CD4-positive, alpha-beta T cell treated with Interleukin-4 for 1 hour (primary cell): ENCODE measurements around the gene ABHD12.
A peak's percentile ranks its signal among the peaks of the same experiment; 100 is the strongest.
"Not testable (repeated sequence)": the region's sequence is repeated elsewhere in the genome, so short reads cannot be mapped to it uniquely, and the experiment has no call there.

Experiments used
- DNase-seq, 2 donors: peaks; one replicate each; pipeline ENCODE4 v3.0.0-alpha.2; 2020 to 2022

ABHD12 gene

GRCh38 chr20:25320035-25320800 lies 70.4 kb downstream of the ABHD12 start:
- peak in 1 of 2 donors; percentile 4 for DNase-seq

DNA sequence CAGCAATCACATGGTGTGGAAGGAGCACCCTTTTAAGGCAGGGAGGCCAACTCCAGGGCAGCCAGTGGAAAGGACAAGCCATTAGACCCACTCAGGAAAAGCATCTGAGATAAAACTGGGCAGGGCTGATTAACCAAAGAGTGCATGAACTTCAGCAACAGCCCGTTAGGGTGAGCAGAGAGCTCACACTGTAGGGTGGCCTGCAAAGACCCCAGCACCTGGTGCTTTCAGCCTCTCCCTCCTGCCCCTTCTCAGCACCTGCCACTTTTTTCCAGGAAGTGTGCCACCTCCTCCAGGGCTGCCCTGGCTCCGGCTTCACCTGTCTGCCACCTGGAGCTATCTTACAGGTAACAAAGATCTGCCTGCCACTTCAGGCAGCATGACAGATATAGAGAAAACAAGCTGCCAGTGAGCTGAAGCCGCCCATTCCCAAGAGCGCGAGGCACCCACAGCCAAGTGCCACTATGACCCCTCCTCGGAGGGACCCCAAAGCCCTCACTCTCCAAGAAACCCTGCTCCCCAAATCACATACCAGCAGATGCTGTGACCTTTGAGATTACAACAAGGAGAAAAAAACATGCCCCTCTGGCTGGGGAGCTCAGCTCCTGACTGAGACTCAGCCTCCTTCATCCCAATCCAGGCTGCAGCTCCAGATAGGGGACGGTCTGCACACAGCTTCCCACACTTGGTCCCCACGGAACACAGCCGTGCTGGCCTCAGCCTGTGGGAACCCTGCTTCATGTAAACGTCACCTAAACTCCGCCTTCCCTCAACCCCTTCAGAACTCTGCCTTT lies 71.2 kb downstream of the ABHD12 start:
- peak in 1 of 2 donors; percentile 10 for DNase-seq

DNA sequence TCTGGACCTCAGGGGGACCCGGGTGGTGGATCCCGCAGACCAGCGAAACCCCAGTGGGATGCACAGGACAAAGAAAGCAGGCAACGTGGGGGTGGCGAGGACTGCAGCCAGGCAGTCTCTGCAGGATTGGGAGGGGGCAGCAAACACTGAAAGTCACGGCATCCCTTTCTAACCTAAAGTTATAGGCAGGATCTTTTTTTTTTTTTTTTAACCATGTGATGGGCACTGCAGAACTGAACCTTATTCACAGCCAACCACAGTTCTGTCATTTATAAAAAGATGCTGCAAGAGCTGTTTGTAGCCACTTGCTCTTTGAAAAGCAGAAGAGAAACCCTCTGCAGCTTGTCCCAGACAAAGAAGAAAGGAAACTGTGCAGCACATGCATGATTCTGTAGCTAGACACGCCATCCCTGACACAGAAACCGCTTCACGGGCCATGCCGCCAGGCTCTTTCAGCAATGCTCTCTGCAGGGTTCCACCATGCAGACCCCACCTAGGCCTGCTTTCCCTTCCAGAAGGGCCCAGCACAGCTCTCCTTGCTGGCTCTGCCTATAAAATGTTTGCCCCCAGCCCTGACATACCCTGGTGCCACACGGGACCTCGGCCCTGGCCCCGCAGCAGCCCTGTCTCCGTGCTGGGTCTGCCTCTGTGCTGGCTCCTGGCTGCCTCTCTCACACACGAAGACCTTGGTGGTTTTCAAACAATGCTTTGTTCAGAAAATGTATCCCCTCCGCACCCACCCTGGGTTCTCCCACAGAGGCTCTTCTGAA lies 72.0 kb downstream of the ABHD12 start:
- DNase-seq: peak in 1 of 2 donors; percentile 45

DNA sequence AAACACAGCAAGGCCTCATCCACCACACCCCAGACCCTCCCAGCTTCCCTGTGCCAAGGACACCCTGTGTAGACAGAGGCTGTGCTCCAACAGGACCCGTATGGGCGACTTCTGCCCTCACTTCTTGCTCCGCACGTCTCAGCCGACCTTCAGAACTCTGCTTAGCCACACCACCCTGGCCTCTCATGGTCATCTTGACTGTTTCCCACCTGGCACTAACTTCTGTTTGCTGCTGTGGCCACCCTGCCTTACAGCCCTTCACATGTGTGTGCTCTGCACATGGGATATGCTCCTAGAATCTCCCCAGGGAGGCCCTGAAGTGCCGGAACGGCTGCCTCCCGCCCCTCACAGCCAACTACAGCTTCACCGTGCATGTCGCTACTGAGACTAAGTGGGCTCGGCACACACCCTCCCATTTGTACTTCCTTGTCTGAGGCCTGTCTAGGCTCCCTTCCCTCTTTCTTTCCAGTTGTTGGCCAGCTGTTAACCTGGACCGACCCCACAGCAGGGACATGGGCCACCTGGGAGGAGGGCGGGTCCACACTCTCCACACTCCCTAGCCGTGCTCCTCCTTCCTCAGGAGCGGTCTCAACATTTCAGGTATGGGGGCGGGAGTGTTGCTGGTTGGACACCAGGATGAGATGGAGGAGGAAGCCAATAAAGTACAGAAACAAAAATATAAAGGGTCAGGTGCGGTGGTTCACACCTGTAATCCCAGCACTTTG lies 73.1 kb downstream of the ABHD12 start:
- no peak for DNase-seq

DNA sequence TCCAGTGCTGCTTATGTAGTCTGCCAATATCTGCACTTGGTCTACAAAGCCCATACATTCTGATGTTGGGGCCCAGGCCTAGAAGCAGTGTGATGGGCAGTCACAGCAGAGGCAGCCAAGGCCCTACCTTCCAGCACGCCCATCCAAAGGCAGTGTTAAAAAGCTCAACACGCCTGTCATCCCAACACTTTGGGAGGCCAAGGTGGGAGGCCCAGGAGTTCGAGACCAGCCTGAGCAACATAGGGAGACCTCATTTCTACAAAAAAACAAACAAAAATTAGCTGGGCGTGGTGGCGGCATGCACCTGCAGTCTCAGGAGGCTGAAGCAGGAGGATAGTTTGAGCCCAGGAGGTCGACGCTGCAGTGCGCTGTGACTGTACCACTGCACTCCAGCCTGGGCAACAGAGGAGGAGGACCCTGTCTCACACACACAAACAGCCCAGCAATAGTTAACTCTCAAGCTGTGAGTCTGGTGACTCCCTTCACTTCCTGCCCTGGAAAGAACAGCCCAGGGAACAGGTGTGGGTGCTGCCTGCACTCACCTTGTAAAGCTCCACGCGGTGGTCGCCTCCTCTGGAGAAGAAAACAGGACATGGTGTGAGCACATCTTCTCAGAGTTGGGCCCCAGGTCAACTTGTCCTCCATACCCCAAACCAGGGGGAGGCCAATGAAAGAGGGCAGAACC lies 74.0 kb downstream of the ABHD12 start:
- no peak for DNase-seq

DNA sequence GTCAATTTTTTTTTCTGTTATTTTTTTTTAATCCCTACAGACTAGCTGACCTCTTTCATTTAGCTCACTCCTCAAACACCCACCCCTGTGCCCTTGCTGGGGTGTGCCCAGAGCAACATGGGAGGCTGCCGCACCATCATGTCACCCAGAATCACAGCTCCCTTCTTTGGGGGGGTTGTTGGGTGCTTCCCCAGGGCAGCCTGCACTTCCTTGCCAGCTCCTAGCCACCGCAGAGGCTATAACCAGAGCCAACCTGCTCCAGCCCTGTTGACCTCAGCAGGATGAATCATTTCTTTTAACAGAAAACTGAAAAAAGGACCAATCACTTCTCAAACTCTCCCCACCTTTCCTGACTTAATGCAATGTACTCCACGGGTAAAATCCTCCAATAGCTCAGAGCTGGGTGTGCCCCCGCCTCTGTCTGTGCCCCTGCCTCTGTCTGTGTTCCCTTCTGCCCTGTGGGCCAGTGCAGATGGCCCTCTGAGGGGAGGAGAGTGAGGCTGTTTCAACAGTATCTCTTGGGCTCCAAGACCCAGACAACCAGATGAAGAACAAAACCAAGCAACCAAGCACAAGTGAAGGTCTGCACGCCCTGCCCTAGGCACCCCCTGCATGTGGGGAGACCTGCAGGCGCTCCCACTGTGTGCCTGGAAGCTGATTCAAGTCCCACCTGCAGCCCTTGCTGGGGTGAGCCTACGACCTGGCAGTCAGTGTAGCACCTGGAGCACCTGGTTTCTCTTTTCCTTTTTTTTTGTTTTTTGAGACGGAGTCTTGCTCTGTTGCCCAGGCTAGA lies 75.0 kb downstream of the ABHD12 start:
- DNase-seq: no peak

DNA sequence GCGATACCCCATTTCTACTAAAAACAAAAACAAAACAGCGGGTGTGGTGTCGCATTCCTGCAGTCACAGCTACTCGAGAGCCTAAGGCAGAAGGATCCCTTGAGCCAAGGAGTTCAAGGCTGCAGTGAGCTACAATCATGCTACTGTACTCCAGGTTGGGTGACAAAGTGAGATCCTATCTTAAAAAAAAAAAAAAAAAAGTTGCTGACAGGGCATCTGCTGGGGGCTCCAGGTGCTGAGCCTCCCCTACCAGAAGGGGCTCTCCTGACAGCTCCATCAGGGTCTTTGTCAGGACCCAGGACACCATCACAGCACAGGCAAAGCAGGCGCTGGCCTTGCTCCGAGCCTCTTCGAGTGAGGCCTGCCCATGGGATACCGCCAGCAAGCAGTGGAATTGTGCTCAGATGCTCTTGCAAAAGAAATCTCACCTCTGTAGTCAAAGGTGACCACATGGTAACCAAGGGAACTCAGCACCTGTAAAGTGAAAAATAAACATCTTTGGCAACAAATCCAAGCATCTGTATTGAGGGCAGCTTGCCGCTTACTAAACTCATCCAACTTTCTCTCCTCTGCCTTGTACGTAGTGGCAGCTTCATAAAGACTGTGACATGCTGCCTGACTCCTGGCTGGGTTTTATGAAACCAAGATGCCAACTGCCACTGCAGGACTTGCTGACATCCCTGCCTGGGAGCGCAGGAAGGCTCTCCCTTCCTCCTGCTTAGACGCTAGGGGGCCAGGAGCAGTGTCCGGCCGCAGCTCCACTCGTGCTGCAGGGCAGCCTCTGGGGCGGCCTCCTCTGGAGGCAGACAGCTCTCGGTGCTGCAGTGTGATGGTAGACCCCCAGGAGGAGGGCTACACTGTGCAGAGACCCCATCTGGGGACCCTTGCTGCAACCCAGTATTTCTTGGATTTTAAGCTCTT lies 75.9 kb downstream of the ABHD12 start:
- no peak for DNase-seq

- DNase-seq: no peak
Observed at GRCh38 chr20:25313593-25313992, 77.0 kb downstream of the ABHD12 start.

GRCh38 chr20:25312716-25313115 lies 77.9 kb downstream of the ABHD12 start:
- DNase-seq: not testable (repeated sequence)

GRCh38 chr20:25310921-25311728 lies 79.5 kb downstream of the ABHD12 start:
- DNase-seq: no peak

GRCh38 chr20:25310268-25310920 lies 80.2 kb downstream of the ABHD12 start:
- peak; percentile 45 to 50 for DNase-seq

GRCh38 chr20:25309395-25310267 lies 81.0 kb downstream of the ABHD12 start:
- DNase-seq: no peak

DNA sequence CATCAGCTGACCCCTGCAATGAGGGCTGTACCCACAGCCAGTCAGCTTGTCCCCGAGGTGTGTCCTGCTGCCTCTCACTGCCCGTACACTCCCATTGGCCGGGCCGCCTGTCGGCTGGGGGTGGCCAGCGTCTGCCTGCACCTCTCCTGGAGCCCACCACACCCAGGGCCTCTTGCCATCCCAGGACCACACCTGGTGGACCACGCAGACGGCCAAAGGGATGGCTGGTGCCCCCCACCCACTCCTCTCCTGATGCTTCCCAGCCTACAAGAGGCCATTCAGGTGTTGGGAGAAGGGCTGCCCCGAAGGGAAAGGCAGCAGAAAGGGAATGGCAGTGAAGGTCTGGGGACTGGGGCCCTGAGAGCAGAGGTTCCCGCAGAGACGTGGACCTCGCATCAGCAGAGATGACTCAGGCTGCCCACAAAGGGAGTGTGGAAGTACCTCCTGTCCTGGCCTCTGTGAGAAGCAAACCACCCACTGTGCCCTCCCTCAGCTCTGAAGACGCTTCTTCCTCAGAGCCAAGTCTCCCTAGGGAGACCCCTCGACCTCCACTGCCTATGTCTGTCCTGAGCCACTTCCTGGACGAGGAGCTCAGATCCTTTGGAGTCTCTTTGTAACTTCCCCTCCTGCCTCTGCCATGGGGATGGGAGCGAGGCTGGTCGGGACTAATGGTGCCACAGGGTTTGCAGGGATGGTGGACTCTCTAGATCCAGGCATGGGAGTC lies 81.8 kb downstream of the ABHD12 start:
- no peak for DNase-seq

DNA sequence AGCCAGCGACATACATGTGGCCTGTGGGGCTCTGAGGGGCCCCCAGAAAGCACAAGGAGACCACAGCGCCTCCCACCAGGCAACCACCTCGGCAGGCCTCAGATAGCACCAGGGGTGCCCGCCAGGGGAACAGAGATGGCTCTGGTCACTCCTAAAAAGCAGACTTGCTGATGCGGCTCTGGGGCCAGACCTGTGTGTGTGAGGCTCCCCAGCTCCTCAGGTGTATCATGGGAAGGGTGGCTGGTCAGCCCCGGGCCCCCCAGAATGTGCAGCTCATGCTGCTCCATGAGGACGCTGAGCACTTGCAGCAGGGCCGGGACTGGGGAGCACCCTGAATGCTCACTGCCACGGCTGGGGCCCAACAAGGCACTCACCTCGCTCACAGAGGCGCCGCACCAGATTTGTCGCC lies 82.5 kb downstream of the ABHD12 start:
- DNase-seq: no peak

DNA sequence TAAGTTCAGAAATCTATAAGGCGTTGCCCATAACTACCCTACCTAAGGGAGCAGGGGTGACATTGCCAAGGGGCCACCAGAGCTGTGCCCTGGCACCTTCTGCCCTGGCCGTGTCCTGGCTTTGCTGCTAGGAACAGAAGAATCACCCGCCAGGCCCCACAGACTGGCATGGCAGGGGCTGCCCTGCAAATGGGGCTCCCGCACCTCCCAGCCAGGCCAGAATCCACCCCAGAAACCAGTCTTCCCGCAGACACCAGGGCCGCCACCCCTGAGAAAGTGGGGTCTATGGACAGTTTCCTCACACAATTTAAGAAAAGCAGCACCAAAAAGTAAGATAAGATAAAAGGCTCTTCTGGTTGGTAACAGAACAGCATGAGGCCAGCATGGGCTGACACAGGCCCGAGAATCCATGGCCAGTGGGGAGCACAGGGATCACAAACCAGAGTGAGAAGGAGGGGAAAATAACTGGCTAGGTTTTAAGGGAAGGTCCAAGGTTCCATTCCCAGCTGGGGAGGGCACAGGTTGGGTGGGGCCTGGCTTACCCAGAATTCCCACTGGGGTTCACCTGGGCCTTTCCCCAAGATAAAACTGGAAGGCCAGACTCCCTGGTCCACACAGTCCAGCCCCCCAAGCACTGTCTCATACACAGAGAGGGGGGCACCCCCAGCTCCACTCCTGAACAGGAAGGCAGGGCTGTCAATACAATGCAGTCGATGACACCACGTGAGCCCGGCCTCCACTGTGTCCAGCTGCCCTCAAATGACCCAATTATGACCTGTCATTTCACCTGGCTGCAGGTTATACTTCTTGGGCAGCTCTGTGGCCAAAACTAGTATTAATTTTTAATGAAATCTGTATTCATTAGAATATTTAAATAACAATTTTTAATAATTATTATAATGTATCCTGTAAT lies 83.4 kb downstream of the ABHD12 start:
- DNase-seq: no peak
